HCT116 (cell line): ENCODE data around the gene REEP3. TPM values are rescaled to one million over a fixed set of nuclear protein-coding genes. Genes with fewer than 3 reads are reported as not detected.

Experiments used
- ATAC-seq: fragments of 200-7000 bp; cut with Tn5 transposase; 2 replicates; pipeline ENCODE4 v1.9.1; 2020; ENCODE audit warnings: mild to moderate bottlenecking, moderate library complexity
- BruUV-seq: library from RNA; stranded (reverse); fragments of 400-500 nt; replicated peaks from 2 replicates; lab custom pipeline; 2021; lab: Mats Ljungman, UMichigan
- CTCF ChIA-PET: fragments of 300-600 bp; sonication (Branson Sonifier 250); formaldehyde crosslinking; loops from one replicate; lab custom pipeline; 2021; ENCODE audit warnings: antibody characterized with exemption; lab: Charles Lee
- POLR2A ChIA-PET: fragments of 300-600, 350-600 bp; sonication (Branson Sonifier 250); formaldehyde crosslinking; loops from one replicate; lab custom pipeline; 2021; ENCODE audit warnings: antibody characterized with exemption; lab: Charles Lee
- RAD21 ChIA-PET, 2 experiments: fragments of 300-600 bp; sonication (Branson Sonifier 250); formaldehyde crosslinking; loops; one replicate each; lab custom pipeline; 2023; ENCODE audit warnings: low total read pairs in 2 of 2; ENCODE audit not compliant: uncharacterized antibody in 2 of 2, unreplicated experiment in 2 of 2, low non-redundant PET in 1 of 2; lab: Charles Lee
- DNase-seq: peaks from one replicate; pipeline ENCODE4 v3.0.0-alpha.2; 2010; ENCODE audit warnings: low read depth, low spot score
- H2AFZ ChIP-seq: fragments of 200-600 bp; shearing (Covaris generic), sonication (generic); 2 replicates; pipeline ENCODE4 v1.6.1; 2017; ENCODE audit warnings: low read depth, mixed run types, mixed read lengths, antibody characterized with exemption, low read length; ENCODE audit not compliant: poor library complexity, severe bottlenecking
- H3K27ac ChIP-seq: 2 replicates; pipeline ENCODE4 v1.5.1; 2012; ENCODE audit warnings: low read depth, low read length
- H3K27me3 ChIP-seq: fragments of 200-600 bp; sonication (generic); 2 replicates; pipeline ENCODE4 v1.6.1; 2016; ENCODE audit warnings: mixed run types, low read length, mixed read lengths; ENCODE audit not compliant: insufficient read depth
- H3K36me3 ChIP-seq, 2 experiments: fragments of 200-500 bp in 1 of 2; fragments of 200-600 bp in 1 of 2; sonication (Bioruptor generic) in 1 of 2; sonication (generic) in 1 of 2; 2 replicates each; pipeline versions ENCODE4 v1.5.1 to v1.6.1; 2014 to 2016; ENCODE audit warnings: low read length in 2 of 2, inconsistent platforms in 1 of 2, mixed read lengths in 1 of 2, mixed run types in 1 of 2; ENCODE audit not compliant: insufficient read depth in 2 of 2, control insufficient read depth in 1 of 2
- H3K4me1 ChIP-seq, 2 experiments: fragments of 200-600 bp in 1 of 2; sonication (generic) in 1 of 2; 2 replicates each; pipeline versions ENCODE4 v1.5.1 to v1.6.1; 2012 to 2017; ENCODE audit warnings: low read length in 2 of 2, inconsistent platforms in 1 of 2, mild to moderate bottlenecking in 1 of 2, mixed read lengths in 1 of 2, mixed run types in 1 of 2, moderate library complexity in 1 of 2; ENCODE audit not compliant: insufficient read depth in 2 of 2, control insufficient read depth in 1 of 2
- H3K4me2 ChIP-seq: fragments of 200-600 bp; sonication (generic); 2 replicates; pipeline ENCODE4 v1.6.1; 2017; ENCODE audit warnings: mixed run types, low read length, mixed read lengths
- H3K4me3 ChIP-seq, 2 experiments: fragments of 200-600 bp in 1 of 2; sonication (generic) in 1 of 2; replicated peaks in 1 of 2; 2 replicates each; pipeline ENCODE4 v1.5.1; 2011 to 2016; ENCODE audit warnings: low read length in 2 of 2, control low read depth in 1 of 2, low read depth in 1 of 2, mild to moderate bottlenecking in 1 of 2, mixed read lengths in 1 of 2, mixed run types in 1 of 2
- H3K79me2 ChIP-seq: fragments of 200-600 bp; sonication (generic); 2 replicates; pipeline ENCODE4 v1.6.1; 2017; ENCODE audit warnings: mild to moderate bottlenecking, mixed run types, low read length, moderate library complexity, mixed read lengths; ENCODE audit not compliant: insufficient read depth
- H3K9ac ChIP-seq: fragments of 200-600 bp; sonication (generic); 2 replicates; pipeline ENCODE4 v1.6.1; 2016; ENCODE audit warnings: low read length, mixed read lengths
- H3K9me2 ChIP-seq: fragments of 200-600 bp; sonication (generic), shearing (Covaris generic); 2 replicates; pipeline ENCODE4 v1.6.1; 2017; ENCODE audit warnings: mixed run types, mild to moderate bottlenecking, moderate library complexity; ENCODE audit not compliant: insufficient read depth
- H3K9me3 ChIP-seq, 2 experiments: fragments of 200-500 bp in 1 of 2; fragments of 200-600 bp in 1 of 2; sonication (Bioruptor generic) in 1 of 2; sonication (generic) in 1 of 2; 2 replicates each; pipeline ENCODE4 v1.6.1; 2014 to 2017; ENCODE audit warnings: low read length in 2 of 2, mixed read lengths in 2 of 2, inconsistent platforms in 1 of 2, low read depth in 1 of 2, mild to moderate bottlenecking in 1 of 2, mixed run types in 1 of 2, moderate library complexity in 1 of 2; ENCODE audit not compliant: control insufficient read depth in 1 of 2, insufficient read depth in 1 of 2
- H4K20me1 ChIP-seq: fragments of 200-600 bp; sonication (generic), shearing (Covaris generic); 2 replicates; pipeline ENCODE4 v1.6.1; 2017; ENCODE audit warnings: mixed run types, mild to moderate bottlenecking, moderate library complexity; ENCODE audit not compliant: insufficient read depth
- ATF3 ChIP-seq: IDR thresholded peaks from 2 replicates; pipeline ENCODE4 v1.6.1; 2012
- CBX3 ChIP-seq: IDR thresholded peaks from 2 replicates; pipeline ENCODE4 v1.6.1; 2012; ENCODE audit warnings: low read depth
- CEBPB ChIP-seq: IDR thresholded peaks from 2 replicates; pipeline ENCODE4 v1.6.1; 2012; ENCODE audit warnings: low read depth
- EGR1 ChIP-seq: IDR thresholded peaks from 2 replicates; pipeline ENCODE4 v1.6.1; 2012; ENCODE audit warnings: low read depth
- ELF1 ChIP-seq: IDR thresholded peaks from 2 replicates; pipeline ENCODE4 v1.6.1; 2012; ENCODE audit warnings: low read depth, borderline replicate concordance
- EZH2 ChIP-seq: fragments of 200-600 bp; sonication (generic); IDR thresholded peaks from 2 replicates; pipeline ENCODE4 v1.6.1; 2017; ENCODE audit warnings: antibody characterized with exemption, mixed run types
- POLR2A ChIP-seq: IDR thresholded peaks from 2 replicates; pipeline ENCODE4 v1.7.0; 2011; ENCODE audit warnings: borderline replicate concordance; ENCODE audit not compliant: insufficient read depth, insufficient read length; ENCODE audit errors: extremely low read depth
- POLR2AphosphoS5 ChIP-seq: IDR thresholded peaks from 2 replicates; pipeline ENCODE4 v1.6.1; 2011; ENCODE audit warnings: mild to moderate bottlenecking, low read depth, low read length, moderate library complexity
- RAD21 ChIP-seq: IDR thresholded peaks from 2 replicates; pipeline ENCODE4 v1.6.1; 2012; ENCODE audit warnings: low read depth, mild to moderate bottlenecking
- SIN3A ChIP-seq: IDR thresholded peaks from 2 replicates; pipeline ENCODE4 v1.6.1; 2012; ENCODE audit warnings: low read depth
- SP1 ChIP-seq: IDR thresholded peaks from 2 replicates; pipeline ENCODE4 v1.6.1; 2012; ENCODE audit warnings: low read depth
- TCF7L2 ChIP-seq: IDR thresholded peaks from 2 replicates; pipeline ENCODE4 v1.7.0; 2011; ENCODE audit warnings: borderline replicate concordance, inconsistent platforms; ENCODE audit not compliant: insufficient read depth, insufficient read length; ENCODE audit errors: extremely low read depth
- ZFX ChIP-seq: fragments of 450-650 bp; IDR thresholded peaks from 2 replicates; pipeline ENCODE4 v1.6.1; 2017
- ZNF274 ChIP-seq: fragments of 200-500 bp; sonication (Bioruptor generic); IDR thresholded peaks from 2 replicates; pipeline ENCODE4 v1.6.1; 2014; ENCODE audit warnings: mild to moderate bottlenecking, low read depth, low read length, inconsistent platforms
- intact Hi-C: fragments of 100-400 bp; cut with micrococcal nuclease; formaldehyde crosslinking; loops from 2 replicates; pipeline ENCODE4 v1.10.0; 2022
- total RNA-seq: library from RNA; stranded (reverse); gene quantifications from one replicate; pipeline ENCODE4 v1.2.1, GENCODE V29; 2021; ENCODE audit not compliant: unreplicated experiment
- TF ChIP-seq, protein P1 (sequence below): IDR thresholded peaks from 2 replicates; pipeline ENCODE4 v1.6.1; 2012
- TF ChIP-seq, protein P2 (sequence below): IDR thresholded peaks from 2 replicates; pipeline ENCODE4 v1.6.1; 2011; ENCODE audit warnings: mild to moderate bottlenecking, low read length, moderate library complexity; ENCODE audit not compliant: insufficient replicate concordance; ENCODE audit errors: extremely low read depth

The REEP3 gene
- total RNA-seq, 1 experiment from 2014 or later = 41.3 TPM

- ChIA-PET CTCF (no interaction called here), POLR2A (no interaction called here)
Observed at GRCh38 chr10:63605197-63605967, 84.2 kb downstream of the REEP3 start.

More at GRCh38 chr10:63605197-63605967, 84.2 kb downstream of the REEP3 start:
- Histone ChIP-seq H3K9me3 (no peaks in the 10 kb centered on the region), H3K36me3 (peaks cover 0 to 3% of the 10 kb centered on the region in 2 experiments; a peak in 1 of 4 replicates), H4K20me1 (no peaks in the 10 kb centered on the region), H3K9ac (no peak overlapping the region), H3K27me3 (no peaks in the 10 kb centered on the region)
- no TSS peak for BruUV-seq
- TF ChIP-seq, protein P1, sequence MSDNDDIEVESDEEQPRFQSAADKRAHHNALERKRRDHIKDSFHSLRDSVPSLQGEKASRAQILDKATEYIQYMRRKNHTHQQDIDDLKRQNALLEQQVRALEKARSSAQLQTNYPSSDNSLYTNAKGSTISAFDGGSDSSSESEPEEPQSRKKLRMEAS = no peak
- TF ChIP-seq SP1 (no peak), CEBPB (no peak), SIN3A (no peak), EZH2 (no peak), RAD21 (no peak), ELF1 (no peak), CBX3 (no peak), EGR1 (no peak), ZNF274 (no peak), TCF7L2 (no peak), POLR2AphosphoS5 (no peak), ZFX (no peak), POLR2A (no peak), ATF3 (no peak)
- TF ChIP-seq, protein P2, sequence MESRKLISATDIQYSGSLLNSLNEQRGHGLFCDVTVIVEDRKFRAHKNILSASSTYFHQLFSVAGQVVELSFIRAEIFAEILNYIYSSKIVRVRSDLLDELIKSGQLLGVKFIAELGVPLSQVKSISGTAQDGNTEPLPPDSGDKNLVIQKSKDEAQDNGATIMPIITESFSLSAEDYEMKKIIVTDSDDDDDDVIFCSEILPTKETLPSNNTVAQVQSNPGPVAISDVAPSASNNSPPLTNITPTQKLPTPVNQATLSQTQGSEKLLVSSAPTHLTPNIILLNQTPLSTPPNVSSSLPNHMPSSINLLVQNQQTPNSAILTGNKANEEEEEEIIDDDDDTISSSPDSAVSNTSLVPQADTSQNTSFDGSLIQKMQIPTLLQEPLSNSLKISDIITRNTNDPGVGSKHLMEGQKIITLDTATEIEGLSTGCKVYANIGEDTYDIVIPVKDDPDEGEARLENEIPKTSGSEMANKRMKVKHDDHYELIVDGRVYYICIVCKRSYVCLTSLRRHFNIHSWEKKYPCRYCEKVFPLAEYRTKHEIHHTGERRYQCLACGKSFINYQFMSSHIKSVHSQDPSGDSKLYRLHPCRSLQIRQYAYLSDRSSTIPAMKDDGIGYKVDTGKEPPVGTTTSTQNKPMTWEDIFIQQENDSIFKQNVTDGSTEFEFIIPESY = no peak
- TF ChIP-seq, all 23 proteins: peak for 0
- H3K4me3 ChIP-seq = no peak overlapping the region
- no peak overlapping the region for H3K27ac ChIP-seq
- DNase-seq = peak; percentile 4
- intact Hi-C loops = no loop called here
- no peak overlapping the region for H3K4me2 ChIP-seq
- H3K9me2 ChIP-seq = no peaks in the 10 kb centered on the region
- no peak for ATAC-seq
- H2AFZ ChIP-seq = no peak overlapping the region
- H3K4me1 ChIP-seq = peaks cover 0 to 3% of the 10 kb centered on the region in 2 experiments; a peak in 1 of 4 replicates
- H3K79me2 ChIP-seq = no peaks in the 10 kb centered on the region
- RAD21 ChIA-PET = no interaction called here
